K562 (cell line): Measurements from ENCODE around the gene PAFAH1B1. TPM values are rescaled to one million over a fixed set of nuclear protein-coding genes. Genes with fewer than 3 reads are reported as not detected.
A peak's percentile ranks its signal among the peaks of the same experiment; 100 is the strongest.

Source experiments
- C11orf30 ChIP-seq: fragments of 450-650 bp; IDR thresholded peaks from 2 replicates; pipeline ENCODE4 v1.6.1; 2016; ENCODE audit warnings: low read depth, mild to moderate bottlenecking
- CREBBP ChIP-seq: IDR thresholded peaks from one replicate; pipeline ENCODE4 v1.6.1; 2012; ENCODE audit warnings: low read depth, mild to moderate bottlenecking, control low read depth, inconsistent platforms, low read length
- DMBX1 ChIP-seq: fragments of 250-450 bp; sonication (Bioruptor Pico); IDR thresholded peaks from 2 replicates; pipeline ENCODE4 v1.8.0; 2022; ENCODE audit warnings: inconsistent platforms, mild to moderate bottlenecking, moderate library complexity, borderline replicate concordance
- FUS ChIP-seq: fragments of 200-400 bp; formaldehyde crosslinking; optimal IDR thresholded peaks from 2 replicates; pipeline ENCODE3; 2017; ENCODE audit warnings: low read depth, low read length
- GTF3C2 ChIP-seq: IDR thresholded peaks from 3 replicates; pipeline ENCODE4 v1.6.1; 2011; ENCODE audit warnings: borderline replicate concordance, mild to moderate bottlenecking, moderate library complexity; ENCODE audit not compliant: insufficient read length; ENCODE audit errors: extremely low read depth
- MEF2D ChIP-seq: conservative IDR thresholded peaks from 2 replicates; pipeline ENCODE4 v1.6.1; 2016; ENCODE audit warnings: low read depth, missing genetic modification characterization, missing compliant biosample characterization
- MTA3 ChIP-seq: fragments of 450-650 bp; formaldehyde crosslinking; IDR thresholded peaks from 2 replicates; pipeline ENCODE4 v1.6.1; 2017; ENCODE audit warnings: mild to moderate bottlenecking, borderline replicate concordance
- NFIX ChIP-seq: fragments of 250-450 bp; sonication (Bioruptor Pico); IDR thresholded peaks from 2 replicates; pipeline ENCODE4 v1.4.0; 2020; ENCODE audit warnings: low read depth, mild to moderate bottlenecking, moderate library complexity
- NFRKB ChIP-seq: fragments of 450-650 bp; IDR thresholded peaks from 2 replicates; pipeline ENCODE4 v1.6.1; 2016; ENCODE audit warnings: low read depth
- RBBP5 ChIP-seq: fragments of 200-600 bp; sonication (generic); IDR thresholded peaks from 2 replicates; pipeline ENCODE4 v1.6.1; 2012; ENCODE audit warnings: borderline replicate concordance, mild to moderate bottlenecking, low read length, control low read depth, inconsistent platforms; ENCODE audit not compliant: insufficient read depth, poor library complexity, severe bottlenecking
- SNIP1 ChIP-seq: fragments of 450-650 bp; IDR thresholded peaks from 2 replicates; pipeline ENCODE4 v1.7.1; 2017; ENCODE audit warnings: low read depth, mild to moderate bottlenecking
- STAT5B ChIP-seq: fragments of 250-450 bp; sonication (Bioruptor Pico); IDR thresholded peaks from 2 replicates; pipeline ENCODE4 v1.8.0; 2021; ENCODE audit warnings: mild to moderate bottlenecking, inconsistent platforms
- SUPT5H ChIP-seq: fragments of 450-650 bp; IDR thresholded peaks from 2 replicates; pipeline ENCODE4 v1.6.1; 2016
- ZBTB9 ChIP-seq: fragments of 450-650 bp; formaldehyde crosslinking; IDR thresholded peaks from 2 replicates; pipeline ENCODE4 v1.4.0; 2020; ENCODE audit warnings: mild to moderate bottlenecking, moderate library complexity
- ZEB2 ChIP-seq: fragments of 450-650 bp; IDR thresholded peaks from 2 replicates; pipeline ENCODE4 v1.6.1; 2016
- ZNF165 ChIP-seq: fragments of 250-450 bp; sonication (Bioruptor Pico); IDR thresholded peaks from 2 replicates; pipeline ENCODE4 v1.4.0; 2020; ENCODE audit warnings: borderline replicate concordance
- ZNF174 ChIP-seq: fragments of 250-450 bp; sonication (Bioruptor Pico); IDR thresholded peaks from 2 replicates; pipeline ENCODE4 v1.4.0; 2020; ENCODE audit warnings: mild to moderate bottlenecking
- polyA plus RNA-seq, 8 experiments: library from polyadenylated mRNA; depleted of rRNA in 4 of 8; stranded (reverse) in 5 of 8; unstranded in 3 of 8; fragments of >200 nt; fragmentation: Nextera tagmentation in 2 of 8; fragmentation: Illumina TruSeq in 1 of 8; extraction: Ambion mirVana in 2 of 8; extraction: Trizol in 1 of 8; gene quantifications; 2 replicates each; pipeline versions ENCODE4 v1.2.1 to v1.2.3, GENCODE V29; 2011 to 2014; ENCODE audit warnings: inconsistent platforms in 1 of 8, missing spikeins in 1 of 8
- total RNA-seq, 7 experiments: library from RNA; depleted of rRNA in 6 of 7; stranded (reverse); fragments of >200 nt in 6 of 7; fragmentation: Illumina TruSeq in 2 of 7; extraction: Trizol in 2 of 7; gene quantifications; 2 replicates each; pipeline versions ENCODE4 v1.2.1 to v1.2.3, GENCODE V29; 2011 to 2021; ENCODE audit warnings: low replicate concordance in 1 of 7
- TF ChIP-seq, protein P1 (sequence below): fragments of 200-800 bp; sonication (Bioruptor generic); IDR thresholded peaks from 2 replicates; pipeline ENCODE4 v1.6.1; 2017; ENCODE audit warnings: missing genetic modification characterization, missing compliant biosample characterization
- TF ChIP-seq, protein P2 (sequence below): sonication (generic); formaldehyde crosslinking; IDR thresholded peaks from 2 replicates; pipeline ENCODE4 v1.8.1; 2023; ENCODE audit warnings: mild to moderate bottlenecking, missing genetic modification reagents
- TF ChIP-seq, protein P3 (sequence below): fragments of 250-450 bp; sonication (Bioruptor Pico); IDR thresholded peaks from 2 replicates; pipeline ENCODE4 v1.5.0; 2020; ENCODE audit warnings: mild to moderate bottlenecking

PAFAH1B1 gene
- total and polyA plus RNA-seq, 9 of the 15 experiments (the other 6 are each of a cell fraction or from before 2014, with no cell fraction given), result 23.3 to 66.4 (median 40.2) TPM

DNA sequence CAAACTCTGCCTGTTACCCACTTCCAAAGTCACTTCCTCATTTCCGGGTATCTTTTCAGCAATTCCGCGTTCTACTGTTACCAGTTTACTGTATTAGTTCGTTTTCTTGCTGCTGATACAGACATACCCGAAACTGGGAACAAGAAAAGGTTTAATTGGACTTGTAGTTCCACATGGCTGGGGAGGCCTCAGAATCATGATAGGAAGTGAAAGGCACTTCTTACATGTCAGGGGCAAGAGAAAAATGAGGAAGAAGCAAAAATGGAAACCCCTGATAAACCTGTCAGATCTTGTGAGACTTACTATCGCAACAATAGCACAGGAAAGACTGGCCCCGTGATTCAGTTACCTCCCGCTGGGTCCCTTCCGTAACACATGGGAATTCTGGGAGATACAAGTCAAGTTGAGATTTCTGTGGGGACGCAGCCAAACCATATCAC is 30.9 kb downstream of the PAFAH1B1 start (continued):
- TF ChIP-seq, protein P1, sequence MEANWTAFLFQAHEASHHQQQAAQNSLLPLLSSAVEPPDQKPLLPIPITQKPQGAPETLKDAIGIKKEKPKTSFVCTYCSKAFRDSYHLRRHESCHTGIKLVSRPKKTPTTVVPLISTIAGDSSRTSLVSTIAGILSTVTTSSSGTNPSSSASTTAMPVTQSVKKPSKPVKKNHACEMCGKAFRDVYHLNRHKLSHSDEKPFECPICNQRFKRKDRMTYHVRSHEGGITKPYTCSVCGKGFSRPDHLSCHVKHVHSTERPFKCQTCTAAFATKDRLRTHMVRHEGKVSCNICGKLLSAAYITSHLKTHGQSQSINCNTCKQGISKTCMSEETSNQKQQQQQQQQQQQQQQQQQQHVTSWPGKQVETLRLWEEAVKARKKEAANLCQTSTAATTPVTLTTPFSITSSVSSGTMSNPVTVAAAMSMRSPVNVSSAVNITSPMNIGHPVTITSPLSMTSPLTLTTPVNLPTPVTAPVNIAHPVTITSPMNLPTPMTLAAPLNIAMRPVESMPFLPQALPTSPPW (CRISPR knock-in tag), result 0 out of 2 replicates have a peak, but pooled peaks have one; percentile 4
- no peak for TF ChIP-seq MEF2D (tag)
- no peak for TF ChIP-seq STAT5B (CRISPR knock-in tag)
- no peak for TF ChIP-seq NFRKB
- TF ChIP-seq RBBP5, result no peak
- TF ChIP-seq ZNF174 (CRISPR knock-in tag), result no peak
- TF ChIP-seq GTF3C2, result no peak
- TF ChIP-seq ZNF165, result no peak
- no peak for TF ChIP-seq C11orf30
- TF ChIP-seq MTA3, result no peak
- TF ChIP-seq ZBTB9 (CRISPR knock-in tag), result no peak
- no peak for TF ChIP-seq NFIX (CRISPR knock-in tag)
- TF ChIP-seq CREBBP, result no peak
- TF ChIP-seq, protein P2, sequence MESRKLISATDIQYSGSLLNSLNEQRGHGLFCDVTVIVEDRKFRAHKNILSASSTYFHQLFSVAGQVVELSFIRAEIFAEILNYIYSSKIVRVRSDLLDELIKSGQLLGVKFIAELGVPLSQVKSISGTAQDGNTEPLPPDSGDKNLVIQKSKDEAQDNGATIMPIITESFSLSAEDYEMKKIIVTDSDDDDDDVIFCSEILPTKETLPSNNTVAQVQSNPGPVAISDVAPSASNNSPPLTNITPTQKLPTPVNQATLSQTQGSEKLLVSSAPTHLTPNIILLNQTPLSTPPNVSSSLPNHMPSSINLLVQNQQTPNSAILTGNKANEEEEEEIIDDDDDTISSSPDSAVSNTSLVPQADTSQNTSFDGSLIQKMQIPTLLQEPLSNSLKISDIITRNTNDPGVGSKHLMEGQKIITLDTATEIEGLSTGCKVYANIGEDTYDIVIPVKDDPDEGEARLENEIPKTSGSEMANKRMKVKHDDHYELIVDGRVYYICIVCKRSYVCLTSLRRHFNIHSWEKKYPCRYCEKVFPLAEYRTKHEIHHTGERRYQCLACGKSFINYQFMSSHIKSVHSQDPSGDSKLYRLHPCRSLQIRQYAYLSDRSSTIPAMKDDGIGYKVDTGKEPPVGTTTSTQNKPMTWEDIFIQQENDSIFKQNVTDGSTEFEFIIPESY (CRISPR knock-in tag), result no peak
- TF ChIP-seq ZEB2, result no peak
- no peak for TF ChIP-seq FUS
- TF ChIP-seq, protein P3, sequence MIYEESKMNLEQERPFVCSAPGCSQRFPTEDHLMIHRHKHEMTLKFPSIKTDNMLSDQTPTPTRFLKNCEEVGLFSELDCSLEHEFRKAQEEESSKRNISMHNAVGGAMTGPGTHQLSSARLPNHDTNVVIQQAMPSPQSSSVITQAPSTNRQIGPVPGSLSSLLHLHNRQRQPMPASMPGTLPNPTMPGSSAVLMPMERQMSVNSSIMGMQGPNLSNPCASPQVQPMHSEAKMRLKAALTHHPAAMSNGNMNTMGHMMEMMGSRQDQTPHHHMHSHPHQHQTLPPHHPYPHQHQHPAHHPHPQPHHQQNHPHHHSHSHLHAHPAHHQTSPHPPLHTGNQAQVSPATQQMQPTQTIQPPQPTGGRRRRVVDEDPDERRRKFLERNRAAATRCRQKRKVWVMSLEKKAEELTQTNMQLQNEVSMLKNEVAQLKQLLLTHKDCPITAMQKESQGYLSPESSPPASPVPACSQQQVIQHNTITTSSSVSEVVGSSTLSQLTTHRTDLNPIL (CRISPR knock-in tag), result no peak
- TF ChIP-seq DMBX1 (CRISPR knock-in tag), result 0 out of 2 replicates have a peak, but pooled peaks have one; percentile 28
- TF ChIP-seq SNIP1, result no peak
- TF ChIP-seq SUPT5H, result no peak
